DND-41 (cell line): ENCODE measurements around the gene SP5.

ENCODE experiments used
- ATAC-seq: fragments of 200-7000 bp; cut with Tn5 transposase; 3 replicates; pipeline ENCODE4 v1.9.1; 2021; ENCODE audit warnings: low read depth; ENCODE audit not compliant: insufficient read depth
- DNase-seq: peaks from one replicate; pipeline ENCODE4 v3.0.0-alpha.2; 2020
- H2AFZ ChIP-seq: 2 replicates; pipeline ENCODE4 v1.6.0; 2012; ENCODE audit warnings: low read depth, low read length
- H3K27ac ChIP-seq: 2 replicates; pipeline ENCODE4 v1.5.1; 2012; ENCODE audit warnings: low read length, inconsistent platforms
- H3K27me3 ChIP-seq: fragments of 200-600 bp; sonication (generic); 2 replicates; pipeline ENCODE4 v1.6.0; 2012; ENCODE audit warnings: low read length, mild to moderate bottlenecking, inconsistent platforms; ENCODE audit not compliant: insufficient read depth, poor library complexity
- H3K36me3 ChIP-seq: 2 replicates; pipeline ENCODE4 v1.5.1; 2012; ENCODE audit warnings: low read length, inconsistent platforms; ENCODE audit not compliant: insufficient read depth
- H3K4me1 ChIP-seq: 2 replicates; pipeline ENCODE4 v1.5.1; 2012; ENCODE audit warnings: mild to moderate bottlenecking, low read length; ENCODE audit not compliant: insufficient read depth
- H3K4me2 ChIP-seq: 2 replicates; pipeline ENCODE4 v1.6.0; 2012; ENCODE audit warnings: mild to moderate bottlenecking, moderate library complexity, low read length, inconsistent platforms; ENCODE audit not compliant: insufficient read depth
- H3K4me3 ChIP-seq, 2 experiments: fragments of 200-600 bp in 1 of 2; shearing (Covaris generic) in 1 of 2; 2 replicates each; pipeline ENCODE4 v1.5.1; 2012 to 2016; ENCODE audit warnings: inconsistent platforms in 2 of 2, low read length in 2 of 2, mild to moderate bottlenecking in 2 of 2, low read depth in 1 of 2, moderate library complexity in 1 of 2
- H3K79me2 ChIP-seq: 2 replicates; pipeline ENCODE4 v1.6.0; 2012; ENCODE audit warnings: low read length, inconsistent platforms; ENCODE audit not compliant: insufficient read depth
- H3K9ac ChIP-seq: 2 replicates; pipeline ENCODE4 v1.6.0; 2012; ENCODE audit warnings: low read depth, mild to moderate bottlenecking, inconsistent platforms, low read length, moderate library complexity
- H3K9me3 ChIP-seq: 2 replicates; pipeline ENCODE4 v1.5.1; 2012; ENCODE audit warnings: low read length, moderate library complexity, mild to moderate bottlenecking, inconsistent platforms; ENCODE audit not compliant: insufficient read depth, severe bottlenecking
- H4K20me1 ChIP-seq: 2 replicates; pipeline ENCODE4 v1.6.0; 2012; ENCODE audit warnings: low read length; ENCODE audit not compliant: insufficient read depth
- CTCF ChIP-seq: IDR thresholded peaks from 2 replicates; pipeline ENCODE4 v1.5.1; 2012; ENCODE audit warnings: borderline replicate concordance, low read length, moderate library complexity, mild to moderate bottlenecking; ENCODE audit not compliant: poor library complexity, severe bottlenecking; ENCODE audit errors: extremely low read depth
- EZH2 ChIP-seq: IDR thresholded peaks from 3 replicates; pipeline ENCODE4 v1.6.1; 2012; ENCODE audit warnings: borderline replicate concordance, low read depth, mild to moderate bottlenecking, moderate library complexity, low read length, inconsistent platforms; ENCODE audit not compliant: severe bottlenecking

The SP5 gene

GRCh38 chr2:170737821-170738220, 22.7 kb downstream of the SP5 start:
- H3K79me2 ChIP-seq: no peaks in the 10 kb centered on the region
- H3K4me1 ChIP-seq: no peaks in the 10 kb centered on the region
- H2AFZ ChIP-seq: no peak overlapping the region
- no peak overlapping the region for H3K4me3 ChIP-seq
- ATAC-seq (no peak), DNase-seq (no peak)
- H3K27ac ChIP-seq: no peak overlapping the region
- no peak overlapping the region for H3K9ac ChIP-seq
- peaks cover 8% of the 10 kb centered on the region for H3K27me3 ChIP-seq
- no peaks in the 10 kb centered on the region for H3K9me3 ChIP-seq
- no peak overlapping the region for H3K4me2 ChIP-seq
- TF ChIP-seq CTCF (no peak), EZH2 (no peak)
- no peaks in the 10 kb centered on the region for H4K20me1 ChIP-seq
- no peaks in the 10 kb centered on the region for H3K36me3 ChIP-seq

GRCh38 chr2:170739048-170739447, 23.9 kb downstream of the SP5 start:
- no peak overlapping the region for H3K27ac ChIP-seq
- H2AFZ ChIP-seq: no peak overlapping the region
- no peak overlapping the region for H3K4me3 ChIP-seq
- TF ChIP-seq EZH2: no peak
- TF ChIP-seq CTCF: no peak
- H3K4me1 ChIP-seq: no peaks in the 10 kb centered on the region
- no peaks in the 10 kb centered on the region for H3K36me3 ChIP-seq
- ATAC-seq (no peak), DNase-seq (no peak)
- no peaks in the 10 kb centered on the region for H3K79me2 ChIP-seq
- H3K9ac ChIP-seq: no peak overlapping the region
- no peak overlapping the region for H3K4me2 ChIP-seq
- H3K27me3 ChIP-seq: peaks cover 8% of the 10 kb centered on the region
- no peaks in the 10 kb centered on the region for H4K20me1 ChIP-seq
- no peaks in the 10 kb centered on the region for H3K9me3 ChIP-seq

DNA sequence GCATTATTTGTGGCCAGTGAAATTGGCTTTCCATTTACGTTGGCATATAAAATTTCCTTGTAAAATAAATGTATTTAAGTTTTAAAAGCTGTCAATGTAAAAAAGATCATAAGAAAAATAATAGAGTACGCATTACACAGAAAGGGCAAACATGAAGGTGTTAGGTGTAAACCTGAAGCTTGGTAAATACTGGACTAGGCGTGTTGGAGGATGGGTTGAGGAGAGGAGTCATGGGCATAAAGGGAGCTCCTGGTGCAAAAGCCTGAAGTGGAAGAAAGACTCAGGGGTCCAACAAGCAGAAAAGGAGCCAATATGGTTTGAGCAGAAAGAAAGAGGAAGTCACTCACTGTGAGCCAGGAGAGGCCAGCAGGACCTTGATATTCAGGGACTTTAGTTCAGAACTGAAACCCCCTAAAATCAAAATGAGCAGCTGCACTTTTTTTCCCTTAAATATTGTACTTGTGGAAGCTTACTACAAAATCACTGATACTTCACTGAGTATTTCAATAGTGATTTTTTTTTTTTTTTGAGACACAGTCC, 24.4 kb downstream of the SP5 start:
- Histone ChIP-seq H3K9me3 (no peaks in the 10 kb centered on the region), H3K4me1 (no peaks in the 10 kb centered on the region), H3K27ac (no peak overlapping the region), H4K20me1 (no peaks in the 10 kb centered on the region), H3K79me2 (no peaks in the 10 kb centered on the region), H2AFZ (no peak overlapping the region), H3K4me3 (no peak overlapping the region), H3K9ac (no peak overlapping the region), H3K27me3 (peaks cover 9% of the 10 kb centered on the region), H3K36me3 (no peaks in the 10 kb centered on the region), H3K4me2 (no peak overlapping the region)
- TF ChIP-seq CTCF: no peak
- TF ChIP-seq EZH2: no peak
- DNase-seq (no peak), ATAC-seq (no peak)

GRCh38 chr2:170740660-170741059, 25.5 kb downstream of the SP5 start:
- H3K4me3 ChIP-seq: no peak overlapping the region
- no peaks in the 10 kb centered on the region for H4K20me1 ChIP-seq
- H3K27ac ChIP-seq: no peak overlapping the region
- TF ChIP-seq CTCF (no peak), EZH2 (no peak)
- H3K79me2 ChIP-seq: no peaks in the 10 kb centered on the region
- H2AFZ ChIP-seq: no peak overlapping the region
- no peaks in the 10 kb centered on the region for H3K36me3 ChIP-seq
- no peak overlapping the region for H3K4me2 ChIP-seq
- no peaks in the 10 kb centered on the region for H3K9me3 ChIP-seq
- DNase-seq (no peak), ATAC-seq (no peak)
- H3K9ac ChIP-seq: no peak overlapping the region
- peaks cover 13% of the 10 kb centered on the region for H3K27me3 ChIP-seq
- no peaks in the 10 kb centered on the region for H3K4me1 ChIP-seq
